ENCODE results near the gene UQCRFS1. TPM values are rescaled to one million over a fixed set of nuclear protein-coding genes. Genes with fewer than 3 reads are reported as not detected.

UQCRFS1 gene
- total and polyA plus RNA-seq, 4 donors, result 14.1 to 33.3 (median 21.1) TPM

GRCh38 chr19:29188289-29189032 lies 24.5 kb downstream of the UQCRFS1 start:
- Histone ChIP-seq H3K4me3 (ENCODE audit: low read length in 2 of 2) (no peak overlapping the region), H3K9me3 (ENCODE audit: control insufficient read depth, low read length) (no peaks in the 10 kb centered on the region), H3K27ac (ENCODE audit: low read depth in 1 of 2, low read length in 2 of 2) (no peak overlapping the region), H3K36me3 (ENCODE audit: control insufficient read depth in 1 of 2, insufficient read depth in 2 of 2, low read length in 1 of 2) (no peaks in the 10 kb centered on the region), H3K4me1 (ENCODE audit: control insufficient read depth in 1 of 2, insufficient read depth in 2 of 2, low read length in 2 of 2) (no peaks in the 10 kb centered on the region), H3K27me3 (ENCODE audit: control insufficient read depth in 1 of 2, insufficient read depth in 2 of 2, low read length in 1 of 2) (no peaks in the 10 kb centered on the region)
- intact Hi-C loops (cut with DNase I), result no loop called here
- DNase-seq (no peak), ATAC-seq (ENCODE audit: low FRiP score) (no peak)
- WGBS, 2 donors, result 47 to 49% methylated on average over 10 of the region's 10 CpGs

DNA sequence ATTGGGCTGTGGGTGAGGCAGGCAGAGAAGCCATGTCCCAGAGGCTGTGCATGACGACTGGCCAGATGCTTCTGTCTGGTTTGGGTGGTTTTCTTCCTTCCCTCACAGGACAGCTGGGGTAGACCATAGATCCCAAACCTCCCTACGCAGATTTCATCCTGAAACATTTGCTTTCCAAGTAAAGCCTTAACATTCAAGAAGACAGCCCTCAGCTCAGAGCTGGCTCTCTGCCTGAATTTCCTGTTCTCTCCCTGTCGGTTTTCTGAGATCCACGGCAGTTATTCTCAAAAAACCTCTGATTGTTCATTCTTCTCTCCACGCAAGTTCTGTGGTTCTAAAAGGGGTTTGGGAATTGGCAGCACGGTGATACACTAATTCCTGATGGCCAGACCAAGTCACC lies 25.3 kb downstream of the UQCRFS1 start:
- Histone ChIP-seq H3K36me3 (ENCODE audit: control insufficient read depth in 1 of 2, insufficient read depth in 2 of 2, low read length in 1 of 2) (no peaks in the 10 kb centered on the region), H3K27me3 (ENCODE audit: control insufficient read depth in 1 of 2, insufficient read depth in 2 of 2, low read length in 1 of 2) (no peaks in the 10 kb centered on the region), H3K4me1 (ENCODE audit: control insufficient read depth in 1 of 2, insufficient read depth in 2 of 2, low read length in 2 of 2) (no peaks in the 10 kb centered on the region), H3K27ac (ENCODE audit: low read depth in 1 of 2, low read length in 2 of 2) (no peak overlapping the region), H3K4me3 (ENCODE audit: low read length in 2 of 2) (no peak overlapping the region), H3K9me3 (ENCODE audit: control insufficient read depth, low read length) (no peaks in the 10 kb centered on the region)
- intact Hi-C loops (cut with DNase I), result no loop called here
- DNase-seq (no peak), ATAC-seq (ENCODE audit: low FRiP score) (no peak)
- 61 to 67% methylated on average over 6 of the region's 6 CpGs for WGBS, 2 donors

- intact Hi-C loops (cut with DNase I), result no loop called here
- WGBS, 2 donors, result 44 to 59% methylated on average over 6 of the region's 6 CpGs
- H3K27me3 ChIP-seq (ENCODE audit: control insufficient read depth in 1 of 2, insufficient read depth in 2 of 2, low read length in 1 of 2), result no peaks in the 10 kb centered on the region
These were observed 27.5 kb downstream of the UQCRFS1 start for GRCh38 chr19:29185427-29185826.

DNA sequence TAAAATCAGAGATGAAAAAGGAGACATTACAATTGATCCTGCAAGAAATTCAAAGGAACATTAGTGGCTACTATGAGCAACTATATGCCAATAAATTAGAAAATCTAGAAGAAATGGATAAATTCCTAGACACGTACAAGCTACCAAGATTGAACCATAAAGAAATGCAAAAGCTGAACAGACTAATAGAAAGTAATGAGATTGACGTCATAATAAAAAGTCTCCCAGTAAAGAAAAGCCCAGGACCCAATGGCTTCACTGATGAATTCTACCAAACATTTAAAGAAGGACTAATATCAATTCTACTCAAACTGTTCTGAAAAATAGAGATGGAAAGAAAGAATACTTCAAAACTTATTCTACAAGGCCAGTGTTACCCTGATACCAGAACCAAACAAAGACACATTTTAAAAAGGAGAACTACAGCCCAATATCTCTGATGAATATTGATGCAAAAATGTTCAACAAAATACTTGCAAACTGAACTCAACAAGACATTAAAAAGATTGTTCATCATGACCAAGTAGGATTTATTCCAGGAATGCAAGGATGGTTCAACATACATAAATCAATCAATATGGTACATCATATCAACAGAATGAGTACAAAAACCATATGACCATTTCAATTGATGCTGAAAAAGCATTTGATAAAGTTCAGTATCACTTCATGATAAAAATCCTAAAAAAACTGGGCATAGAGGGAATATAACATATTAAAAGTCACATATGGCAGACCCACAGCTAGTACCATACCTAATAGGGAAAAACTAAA lies 35.8 kb downstream of the UQCRFS1 start:
- DNase-seq (no peak), ATAC-seq (ENCODE audit: low FRiP score) (no peak)
- intact Hi-C loops (cut with DNase I), result no loop called here
- Histone ChIP-seq H3K27ac (ENCODE audit: low read depth in 1 of 2, low read length in 2 of 2) (no peak overlapping the region), H3K27me3 (ENCODE audit: control insufficient read depth in 1 of 2, insufficient read depth in 2 of 2, low read length in 1 of 2) (no peaks in the 10 kb centered on the region), H3K4me3 (ENCODE audit: low read length in 2 of 2) (no peak overlapping the region), H3K36me3 (ENCODE audit: control insufficient read depth in 1 of 2, insufficient read depth in 2 of 2, low read length in 1 of 2) (no peaks in the 10 kb centered on the region), H3K4me1 (ENCODE audit: control insufficient read depth in 1 of 2, insufficient read depth in 2 of 2, low read length in 2 of 2) (no peaks in the 10 kb centered on the region), H3K9me3 (ENCODE audit: control insufficient read depth, low read length) (no peaks in the 10 kb centered on the region)
- WGBS, 2 donors, result 73% methylated on average over 2 of the region's 2 CpGs

More at GRCh38 chr19:29185427-29185826, 27.5 kb downstream of the UQCRFS1 start:
- H3K4me3 ChIP-seq (ENCODE audit: low read length in 2 of 2), result no peak overlapping the region
- no peak for ATAC-seq (ENCODE audit: low FRiP score)
- H3K36me3 ChIP-seq (ENCODE audit: control insufficient read depth in 1 of 2, insufficient read depth in 2 of 2, low read length in 1 of 2), result no peaks in the 10 kb centered on the region
- DNase-seq, result no peak
- no peaks in the 10 kb centered on the region for H3K4me1 ChIP-seq (ENCODE audit: control insufficient read depth in 1 of 2, insufficient read depth in 2 of 2, low read length in 2 of 2)
- H3K27ac ChIP-seq (ENCODE audit: low read depth in 1 of 2, low read length in 2 of 2), result no peak overlapping the region
- H3K9me3 ChIP-seq (ENCODE audit: control insufficient read depth, low read length), result no peaks in the 10 kb centered on the region

GRCh38 chr19:29173896-29174295 lies 39.1 kb downstream of the UQCRFS1 start:
- H3K9me3 ChIP-seq (ENCODE audit: control insufficient read depth, low read length), result no peaks in the 10 kb centered on the region
- H3K27ac ChIP-seq (ENCODE audit: low read depth in 1 of 2, low read length in 2 of 2), result no peak overlapping the region
- no peaks in the 10 kb centered on the region for H3K27me3 ChIP-seq (ENCODE audit: control insufficient read depth in 1 of 2, insufficient read depth in 2 of 2, low read length in 1 of 2)
- H3K4me3 ChIP-seq (ENCODE audit: low read length in 2 of 2), result no peak overlapping the region
- ATAC-seq (ENCODE audit: low FRiP score) (no peak), DNase-seq (no peak)
- H3K4me1 ChIP-seq (ENCODE audit: control insufficient read depth in 1 of 2, insufficient read depth in 2 of 2, low read length in 2 of 2), result no peaks in the 10 kb centered on the region
- intact Hi-C loops (cut with DNase I), result no loop called here
- 56 to 76% methylated on average over 2 of the region's 2 CpGs for WGBS, 2 donors
- H3K36me3 ChIP-seq (ENCODE audit: control insufficient read depth in 1 of 2, insufficient read depth in 2 of 2, low read length in 1 of 2), result no peaks in the 10 kb centered on the region

DNA sequence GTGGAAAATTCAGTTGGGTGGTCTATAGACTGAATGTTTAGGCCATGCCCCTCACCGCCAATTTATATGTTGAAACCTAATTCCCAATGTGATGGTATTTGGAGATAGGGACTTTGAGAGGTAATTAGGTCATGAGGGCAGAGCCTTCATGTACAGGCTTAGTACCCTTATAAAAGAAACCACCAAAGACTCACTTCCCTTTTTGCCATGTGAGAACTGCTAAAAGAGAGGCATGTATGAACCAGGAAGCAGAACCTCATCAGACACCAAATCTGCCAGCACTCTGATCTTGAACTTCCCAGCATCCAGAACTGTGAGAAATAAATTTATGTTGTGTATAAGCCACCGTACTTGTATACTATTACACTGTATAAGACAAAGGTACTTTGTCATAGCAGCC lies 40.6 kb downstream of the UQCRFS1 start:
- Histone ChIP-seq H3K4me1 (ENCODE audit: control insufficient read depth in 1 of 2, insufficient read depth in 2 of 2, low read length in 2 of 2) (no peaks in the 10 kb centered on the region), H3K36me3 (ENCODE audit: control insufficient read depth in 1 of 2, insufficient read depth in 2 of 2, low read length in 1 of 2) (no peaks in the 10 kb centered on the region), H3K27ac (ENCODE audit: low read depth in 1 of 2, low read length in 2 of 2) (no peak overlapping the region), H3K27me3 (ENCODE audit: control insufficient read depth in 1 of 2, insufficient read depth in 2 of 2, low read length in 1 of 2) (no peaks in the 10 kb centered on the region), H3K4me3 (ENCODE audit: low read length in 2 of 2) (no peak overlapping the region), H3K9me3 (ENCODE audit: control insufficient read depth, low read length) (no peaks in the 10 kb centered on the region)
- DNase-seq (no peak), ATAC-seq (ENCODE audit: low FRiP score) (no peak)
- 81 to 82% methylated on average over 2 of the region's 2 CpGs for WGBS, 2 donors
- intact Hi-C loops (cut with DNase I), result no loop called here

GRCh38 chr19:29171525-29171924 lies 41.4 kb downstream of the UQCRFS1 start:
- no peaks in the 10 kb centered on the region for H3K9me3 ChIP-seq (ENCODE audit: control insufficient read depth, low read length)
- no peak for DNase-seq
- ATAC-seq (ENCODE audit: low FRiP score), result no peak
- H3K36me3 ChIP-seq (ENCODE audit: control insufficient read depth in 1 of 2, insufficient read depth in 2 of 2, low read length in 1 of 2), result no peaks in the 10 kb centered on the region
- WGBS, 2 donors, result 81% methylated on average over 2 of the region's 2 CpGs
- intact Hi-C loops (cut with DNase I), result no loop called here
- H3K27me3 ChIP-seq (ENCODE audit: control insufficient read depth in 1 of 2, insufficient read depth in 2 of 2, low read length in 1 of 2), result no peaks in the 10 kb centered on the region
- H3K4me3 ChIP-seq (ENCODE audit: low read length in 2 of 2), result no peak overlapping the region
- no peaks in the 10 kb centered on the region for H3K4me1 ChIP-seq (ENCODE audit: control insufficient read depth in 1 of 2, insufficient read depth in 2 of 2, low read length in 2 of 2)
- H3K27ac ChIP-seq (ENCODE audit: low read depth in 1 of 2, low read length in 2 of 2), result no peak overlapping the region

GRCh38 chr19:29170554-29170953 lies 42.4 kb downstream of the UQCRFS1 start:
- Histone ChIP-seq H3K9me3 (ENCODE audit: control insufficient read depth, low read length) (no peaks in the 10 kb centered on the region), H3K36me3 (ENCODE audit: control insufficient read depth in 1 of 2, insufficient read depth in 2 of 2, low read length in 1 of 2) (no peaks in the 10 kb centered on the region), H3K4me3 (ENCODE audit: low read length in 2 of 2) (no peak overlapping the region), H3K4me1 (ENCODE audit: control insufficient read depth in 1 of 2, insufficient read depth in 2 of 2, low read length in 2 of 2) (no peaks in the 10 kb centered on the region), H3K27ac (ENCODE audit: low read depth in 1 of 2, low read length in 2 of 2) (no peak overlapping the region), H3K27me3 (ENCODE audit: control insufficient read depth in 1 of 2, insufficient read depth in 2 of 2, low read length in 1 of 2) (no peaks in the 10 kb centered on the region)
- 39 to 48% methylated on average over 1 of the region's 1 CpG for WGBS, 2 donors
- DNase-seq (no peak), ATAC-seq (ENCODE audit: low FRiP score) (no peak)
- intact Hi-C loops (cut with DNase I), result no loop called here

- peaks cover 3% of the 10 kb centered on the region for H3K9me3 ChIP-seq (ENCODE audit: control insufficient read depth, low read length)
- 24 to 27% methylated on average over 3 of the region's 3 CpGs for WGBS, 2 donors
These were observed 50.3 kb downstream of the UQCRFS1 start for GRCh38 chr19:29162694-29163093.

More at GRCh38 chr19:29162694-29163093, 50.3 kb downstream of the UQCRFS1 start:
- ATAC-seq (ENCODE audit: low FRiP score) (no peak), DNase-seq (no peak)
- intact Hi-C loops (cut with DNase I), result no loop called here
- no peaks in the 10 kb centered on the region for H3K27me3 ChIP-seq (ENCODE audit: control insufficient read depth in 1 of 2, insufficient read depth in 2 of 2, low read length in 1 of 2)
- H3K4me3 ChIP-seq (ENCODE audit: low read length in 2 of 2), result no peak overlapping the region
- H3K4me1 ChIP-seq (ENCODE audit: control insufficient read depth in 1 of 2, insufficient read depth in 2 of 2, low read length in 2 of 2), result no peaks in the 10 kb centered on the region
- H3K27ac ChIP-seq (ENCODE audit: low read depth in 1 of 2, low read length in 2 of 2), result no peak overlapping the region
- H3K36me3 ChIP-seq (ENCODE audit: control insufficient read depth in 1 of 2, insufficient read depth in 2 of 2, low read length in 1 of 2), result no peaks in the 10 kb centered on the region
